Mucosa of rectum (tissue), 2 donors: Measurements from ENCODE around the gene PEX10.
A peak's percentile ranks its signal among the peaks of the same experiment; 100 is the strongest.

ENCODE experiments used
- H3K27ac ChIP-seq, 2 donors: one replicate each; pipeline ENCODE4 v1.7.0; 2013; ENCODE audit warnings: inconsistent platforms in 2 of 2, low read depth in 2 of 2, low read length in 2 of 2
- H3K27me3 ChIP-seq, 2 donors: one replicate each; pipeline ENCODE4 v1.7.0; 2013; ENCODE audit warnings: low read length in 2 of 2; ENCODE audit not compliant: control insufficient read depth in 2 of 2, insufficient read depth in 2 of 2
- H3K36me3 ChIP-seq, 2 donors: one replicate each; pipeline ENCODE4 v1.7.0; 2013; ENCODE audit warnings: low read length in 2 of 2; ENCODE audit not compliant: control insufficient read depth in 2 of 2, insufficient read depth in 2 of 2
- H3K4me1 ChIP-seq, 2 donors: one replicate each; pipeline ENCODE4 v1.7.0; 2013; ENCODE audit warnings: low read length in 2 of 2, mild to moderate bottlenecking in 1 of 2; ENCODE audit not compliant: control insufficient read depth in 2 of 2, insufficient read depth in 2 of 2
- H3K4me3 ChIP-seq, 2 donors: one replicate each; pipeline ENCODE4 v1.7.0; 2013; ENCODE audit warnings: low read length in 2 of 2
- H3K9ac ChIP-seq, 2 donors: one replicate each; pipeline ENCODE4 v1.7.0; 2013; ENCODE audit warnings: low read length in 2 of 2, low read depth in 1 of 2, mild to moderate bottlenecking in 1 of 2
- H3K9me3 ChIP-seq, 2 donors: one replicate each; pipeline ENCODE4 v1.7.0; 2013; ENCODE audit warnings: low read length in 2 of 2; ENCODE audit not compliant: control insufficient read depth in 2 of 2
- donor health status: healthy.
- donor health status: Normal muscosa, but diverticular disease.

Gene PEX10

DNA sequence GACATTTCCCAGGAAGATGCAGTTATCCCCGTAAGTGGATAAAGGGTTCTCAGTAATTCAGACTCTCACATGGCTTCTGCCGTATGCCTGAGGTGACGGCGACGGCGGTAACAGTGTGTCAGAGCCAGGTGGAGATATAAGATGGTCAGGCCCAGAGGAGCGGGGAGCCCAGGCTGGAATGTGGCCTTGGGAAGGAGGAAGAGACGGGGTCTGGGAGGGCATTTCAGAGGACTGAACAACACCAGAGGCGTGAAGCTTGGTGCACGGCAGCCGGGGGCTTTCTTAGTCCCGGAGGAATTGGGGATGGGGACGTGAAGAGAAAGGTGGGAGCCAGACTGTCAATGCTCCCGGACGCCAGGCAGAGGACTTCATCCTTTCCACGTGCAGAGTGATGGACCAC is 19.7 kb downstream of the PEX10 start:
- peaks cover 17 to 30% of the 10 kb centered on the region in 2 donors for H3K4me1 ChIP-seq
- peak overlapping the region; percentile 6 to 86 for H3K27ac ChIP-seq

DNA sequence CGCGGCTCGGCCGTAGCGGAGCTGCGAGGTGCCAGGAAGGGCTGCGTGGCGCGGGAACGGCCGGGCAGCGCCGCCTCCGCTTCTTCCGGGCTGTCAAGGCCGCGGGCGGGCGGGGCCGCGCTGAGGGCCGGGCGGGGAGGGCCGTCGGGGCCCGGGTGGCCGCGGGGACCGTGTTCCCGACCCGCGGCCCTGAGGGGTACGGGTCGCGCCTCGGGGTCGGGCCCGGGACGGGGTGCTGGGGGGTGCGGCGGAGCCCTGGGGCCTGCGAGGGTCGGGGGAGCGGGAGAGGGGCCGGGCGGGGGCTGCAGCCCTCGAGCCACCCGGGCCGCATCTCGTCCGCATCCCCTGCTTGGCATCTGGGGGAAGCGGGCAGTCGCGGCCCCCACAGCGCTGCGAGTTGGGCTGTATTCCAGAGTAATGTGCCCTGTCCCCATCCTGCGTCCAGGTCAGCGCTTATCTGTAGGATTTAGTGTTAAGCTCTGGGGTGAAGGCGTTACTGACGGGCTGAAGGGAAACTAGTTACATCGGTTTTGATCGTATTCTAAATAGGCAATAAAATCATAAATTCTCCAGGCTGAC is 20.3 kb downstream of the PEX10 start:
- peaks cover 11 to 31% of the 10 kb centered on the region in 2 donors for H3K36me3 ChIP-seq
- no peaks in the 10 kb centered on the region for H3K27me3 ChIP-seq
- H3K9me3 ChIP-seq: no peaks in the 10 kb centered on the region
- peaks cover 17 to 30% of the 10 kb centered on the region in 2 donors for H3K4me1 ChIP-seq
- peak overlapping the region; percentile 62 to 86 for H3K4me3 ChIP-seq
- peak overlapping the region; percentile 78 to 80 for H3K9ac ChIP-seq
- peak overlapping the region; percentile 84 to 86 for H3K27ac ChIP-seq

More for the DNA sequence above, 19.7 kb downstream of the PEX10 start:
- Histone ChIP-seq H3K9me3 (no peaks in the 10 kb centered on the region), H3K4me3 (peak overlapping the region; percentile 62 to 86), H3K9ac (peak overlapping the region; percentile 78 to 80), H3K36me3 (peaks cover 18 to 34% of the 10 kb centered on the region in 2 donors), H3K27me3 (no peaks in the 10 kb centered on the region)

GRCh38 chr1:2391041-2391930 is 21.1 kb downstream of the PEX10 start, which contains the start of the genes MORN1 and RER1:
Gene MORN1, minus strand, starts transcription at chr1:2391554. Its CDS starts 21 bp downstream, at chr1:2391533.
Gene RER1, plus strand, starts transcription at chr1:2391841. Its CDS starts 3,950 bp downstream, at chr1:2395791.
- H3K36me3 ChIP-seq: peaks cover 6 to 28% of the 10 kb centered on the region in 2 donors

GRCh38 chr1:2389644-2390043 is 22.7 kb downstream of the PEX10 start:
- Histone ChIP-seq H3K36me3 (peaks cover 0 to 15% of the 10 kb centered on the region in 2 donors), H3K9me3 (no peaks in the 10 kb centered on the region), H3K27ac (no peak overlapping the region), H3K9ac (no peak overlapping the region), H3K4me1 (peaks cover 17 to 30% of the 10 kb centered on the region in 2 donors), H3K27me3 (no peaks in the 10 kb centered on the region), H3K4me3 (no peak overlapping the region)

More at GRCh38 chr1:2391041-2391930, 21.1 kb downstream of the PEX10 start, which contains the start of the genes MORN1 and RER1:
- no peaks in the 10 kb centered on the region for H3K27me3 ChIP-seq
- H3K4me1 ChIP-seq: peaks cover 17 to 30% of the 10 kb centered on the region in 2 donors
- no peaks in the 10 kb centered on the region for H3K9me3 ChIP-seq
- H3K4me3 ChIP-seq: peak within 1 kb of the TSS; percentile 81 to 86
- peak within 1 kb of the TSS; percentile 84 to 86 for H3K27ac ChIP-seq
- peak within 1 kb of the TSS; percentile 78 to 80 for H3K9ac ChIP-seq

- peaks cover 0 to 9% of the 10 kb centered on the region in 2 donors for H3K36me3 ChIP-seq
- H3K4me1 ChIP-seq: peaks cover 9 to 18% of the 10 kb centered on the region in 2 donors
- no peak overlapping the region for H3K9ac ChIP-seq
- H3K4me3 ChIP-seq: no peak overlapping the region
- H3K27ac ChIP-seq: no peak overlapping the region
- no peaks in the 10 kb centered on the region for H3K9me3 ChIP-seq
- H3K27me3 ChIP-seq: no peaks in the 10 kb centered on the region
Observed at GRCh38 chr1:2388004-2388913, 24.1 kb downstream of the PEX10 start.

DNA sequence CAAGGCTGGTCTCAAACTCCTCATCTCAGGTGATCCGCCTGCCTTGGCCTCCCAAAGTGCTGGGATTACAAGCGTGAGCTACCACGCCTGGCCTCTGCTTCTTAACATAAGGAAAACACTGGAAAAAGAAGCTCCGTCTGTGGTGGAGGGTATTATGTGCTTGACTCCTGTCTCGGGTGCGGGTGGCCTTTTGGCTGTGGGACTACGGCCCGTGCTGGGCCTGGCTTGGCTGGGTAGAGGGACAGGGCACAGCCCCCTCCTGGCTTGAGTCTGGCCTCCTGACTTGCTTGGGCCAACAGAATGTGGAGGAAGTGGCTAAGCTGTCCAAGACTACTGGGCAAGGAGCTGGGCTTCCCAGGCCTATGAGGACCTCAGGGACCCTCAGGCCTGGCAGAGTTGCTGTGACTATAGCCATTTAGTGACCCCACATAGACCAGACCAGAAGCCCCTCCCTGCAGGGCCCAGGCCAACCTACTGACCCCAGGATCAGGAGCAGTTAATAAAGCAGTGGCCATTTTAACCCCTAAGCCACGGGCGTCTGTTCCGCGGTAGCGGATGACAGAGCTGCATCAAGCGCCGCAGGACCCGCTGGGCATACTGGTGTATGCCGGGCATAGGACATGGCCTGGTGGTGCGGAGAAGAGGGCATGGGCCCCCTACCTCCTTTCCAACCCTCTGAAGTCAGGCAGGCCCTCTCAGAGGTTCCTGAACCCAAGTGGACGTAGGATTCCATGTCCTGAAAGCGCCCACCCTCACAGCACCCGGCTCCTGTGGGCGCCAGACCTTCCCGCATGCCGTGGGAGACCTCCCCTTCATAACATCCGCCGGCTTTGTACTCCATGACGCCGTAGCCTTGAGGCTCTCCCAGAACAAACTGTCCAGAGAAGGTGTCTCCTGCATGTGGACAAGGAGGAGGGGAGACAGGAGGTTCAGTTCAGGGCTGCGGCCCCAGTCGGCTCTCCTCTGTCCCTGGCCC is 25.4 kb downstream of the PEX10 start:
- H3K27ac ChIP-seq: no peak overlapping the region
- peak overlapping the region in 1 of 2 donors; percentile 13 for H3K4me3 ChIP-seq
- no peaks in the 10 kb centered on the region for H3K27me3 ChIP-seq
- H3K9ac ChIP-seq: no peak overlapping the region
- peaks cover 0 to 5% of the 10 kb centered on the region in 2 donors for H3K36me3 ChIP-seq
- no peaks in the 10 kb centered on the region for H3K9me3 ChIP-seq
- H3K4me1 ChIP-seq: peaks cover 3 to 7% of the 10 kb centered on the region in 2 donors

DNA sequence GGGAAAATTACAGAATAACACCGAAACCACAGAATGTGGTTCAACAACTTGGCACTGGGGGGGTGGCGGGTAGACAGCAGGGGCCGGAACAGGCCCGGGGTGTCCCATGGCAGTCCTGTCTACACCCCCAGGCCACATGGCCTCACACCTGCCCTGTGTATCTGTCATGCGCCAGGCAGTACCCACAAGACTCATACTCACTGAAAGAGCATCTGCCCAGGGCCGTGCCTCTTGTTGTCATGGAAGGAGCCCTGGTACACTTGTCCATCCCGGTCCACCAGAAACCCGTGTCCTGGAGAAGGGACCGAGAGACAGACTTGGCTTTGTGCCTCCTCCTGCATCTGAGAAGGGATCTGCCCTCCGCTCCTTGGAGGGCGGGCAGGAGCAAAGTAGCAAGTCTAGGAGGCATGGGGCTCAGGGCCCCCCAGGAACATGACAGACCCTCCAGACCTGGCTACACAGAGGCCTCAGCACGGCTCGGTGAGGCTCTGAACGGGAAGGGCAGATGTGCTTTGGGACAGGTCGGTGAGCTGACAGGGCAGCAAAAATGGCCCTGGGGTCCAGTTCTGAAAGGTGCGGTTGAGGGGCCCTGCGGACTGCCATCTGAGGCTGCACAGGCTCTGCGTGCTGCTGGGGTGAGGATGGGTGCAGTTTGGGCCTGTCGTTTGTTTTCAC is 26.6 kb downstream of the PEX10 start:
- Histone ChIP-seq H3K4me3 (no peak overlapping the region), H3K27ac (no peak overlapping the region), H3K4me1 (peaks cover 4 to 7% of the 10 kb centered on the region in 2 donors), H3K27me3 (no peaks in the 10 kb centered on the region), H3K36me3 (peaks cover 0 to 5% of the 10 kb centered on the region in 2 donors), H3K9me3 (no peaks in the 10 kb centered on the region), H3K9ac (no peak overlapping the region)

GRCh38 chr1:2384941-2385481 is 27.4 kb downstream of the PEX10 start:
- H3K4me3 ChIP-seq: no peak overlapping the region

More at GRCh38 chr1:2384941-2385481, 27.4 kb downstream of the PEX10 start:
- no peaks in the 10 kb centered on the region for H3K9me3 ChIP-seq
- peaks cover 0 to 4% of the 10 kb centered on the region in 2 donors for H3K4me1 ChIP-seq
- no peak overlapping the region for H3K9ac ChIP-seq
- no peak overlapping the region for H3K27ac ChIP-seq
- H3K36me3 ChIP-seq: peaks cover 0 to 5% of the 10 kb centered on the region in 2 donors
- H3K27me3 ChIP-seq: no peaks in the 10 kb centered on the region
